Measurements from ENCODE around the gene HNRNPCL2. TPM values are rescaled to one million over a fixed set of nuclear protein-coding genes. Genes with fewer than 3 reads are reported as not detected.

The HNRNPCL2 gene
- total RNA-seq = not detected in 2 replicates

GRCh38 chr1:13116754-13117153 lies at the start of gene HNRNPCL2:
TSS of gene HNRNPCL2 (minus strand) at chr1:13116854. CDS start at chr1:13116400, 454 bp downstream.

GRCh38 chr1:13165531-13165930 lies 48.9 kb upstream of the HNRNPCL2 start, which contains the start of gene HNRNPCL4:
TSS of gene HNRNPCL4 (minus strand) at chr1:13165631. CDS start at chr1:13165467, 164 bp downstream.

GRCh38 chr1:13155909-13156308 lies 39.3 kb upstream of the HNRNPCL2 start, which contains the start of gene PRAMEF26:
TSS of gene PRAMEF26 (minus strand) at chr1:13156009. CDS start at chr1:13153095, 2,914 bp downstream.

GRCh38 chr1:13070474-13070873 lies 46.2 kb downstream of the HNRNPCL2 start, which contains the start of gene PRAMEF25:
TSS of gene PRAMEF25 (plus strand) at chr1:13070774. CDS start at chr1:13073694, 2,920 bp downstream.

Other genes starting within 250 kb of the HNRNPCL2 start
- not detected in 2 replicates for gene PRAMEF4, start 230.7 kb downstream of the HNRNPCL2 start, total RNA-seq
- gene PRAMEF10, start 218.6 kb downstream of the HNRNPCL2 start, total RNA-seq = not detected in 2 replicates
- gene PRAMEF7, start 200.2 kb downstream of the HNRNPCL2 start, total RNA-seq = not detected in 2 replicates
- not detected in 2 replicates for gene PRAMEF6, start 169.3 kb downstream of the HNRNPCL2 start, total RNA-seq
- gene PRAMEF27, start 60.3 kb downstream of the HNRNPCL2 start, total RNA-seq = not detected in 2 replicates
- gene HNRNPCL3, start 56.1 kb downstream of the HNRNPCL2 start, total RNA-seq = not detected in 2 replicates
- gene PRAMEF25, start 46.1 kb downstream of the HNRNPCL2 start, total RNA-seq = not detected in 2 replicates
- not detected in 2 replicates for gene PRAMEF26, start 39.2 kb upstream of the HNRNPCL2 start, total RNA-seq
- gene HNRNPCL4, start 48.8 kb upstream of the HNRNPCL2 start, total RNA-seq = not detected in 2 replicates
- gene PRAMEF9, start 55.0 kb upstream of the HNRNPCL2 start, total RNA-seq = not detected in 2 replicates
- not detected in 2 replicates for gene PRAMEF13, start 84.6 kb upstream of the HNRNPCL2 start, total RNA-seq
- gene PRAMEF18, start 109.3 kb upstream of the HNRNPCL2 start, total RNA-seq = not detected in 2 replicates
- gene PRAMEF5, start 137.3 kb upstream of the HNRNPCL2 start, total RNA-seq = not detected in 2 replicates
- gene PRAMEF8, start 168.3 kb upstream of the HNRNPCL2 start, total RNA-seq = not detected in 2 replicates
- not detected in 2 replicates for gene PRAMEF33, start 186.7 kb upstream of the HNRNPCL2 start, total RNA-seq
- gene PRAMEF15, start 198.7 kb upstream of the HNRNPCL2 start, total RNA-seq = not detected in 2 replicates
- not detected in 2 replicates for gene PRAMEF14, start 230.3 kb upstream of the HNRNPCL2 start, total RNA-seq

Data from uterine smooth muscle cell (primary cell).